GM18498 (cell line): ENCODE data around the gene SPINK13.
"Not testable (repeated sequence)": the region's sequence is repeated elsewhere in the genome, so short reads cannot be mapped to it uniquely, and the experiment has no call there.

Source experiments
- ATAC-seq: cut with Tn5 transposase; IDR thresholded peaks from one replicate; pipeline ENCODE4 v1.9.1; 2021; ENCODE audit warnings: mild to moderate bottlenecking, moderate library complexity; ENCODE audit not compliant: unreplicated experiment

The SPINK13 gene, protein sequence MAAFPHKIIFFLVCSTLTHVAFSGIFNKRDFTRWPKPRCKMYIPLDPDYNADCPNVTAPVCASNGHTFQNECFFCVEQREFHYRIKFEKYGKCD

GRCh38 chr5:148268566-148268965, at the start of gene SPINK13:
SPINK13 (plus strand) TSS chr5:148268794; CDS start chr5:148270073, 1,279 bp downstream.
- ATAC-seq: no peak

DNA sequence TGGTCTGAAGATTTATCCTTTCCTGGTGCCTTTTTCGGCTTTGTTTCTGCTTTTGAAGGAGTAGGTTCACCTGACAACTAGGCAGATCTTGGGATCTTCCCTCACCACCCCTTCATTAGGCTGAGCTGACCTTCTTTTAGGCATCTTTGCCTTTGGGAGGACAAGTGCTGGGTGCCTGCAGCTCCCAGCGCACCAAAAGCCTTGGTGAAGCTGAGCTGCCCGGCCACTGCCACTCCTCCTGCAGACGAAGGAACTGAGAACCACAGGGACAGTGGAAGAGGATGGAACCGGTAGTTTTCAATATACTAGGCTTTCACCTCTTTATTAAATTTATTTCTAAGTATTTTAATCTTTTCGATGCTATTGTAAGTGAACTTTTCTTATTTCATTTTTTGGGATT, 47.1 kb upstream of the SPINK13 start:
- ATAC-seq: no peak

- ATAC-seq: no peak
Observed at GRCh38 chr5:148224117-148224742, 44.4 kb upstream of the SPINK13 start.

DNA sequence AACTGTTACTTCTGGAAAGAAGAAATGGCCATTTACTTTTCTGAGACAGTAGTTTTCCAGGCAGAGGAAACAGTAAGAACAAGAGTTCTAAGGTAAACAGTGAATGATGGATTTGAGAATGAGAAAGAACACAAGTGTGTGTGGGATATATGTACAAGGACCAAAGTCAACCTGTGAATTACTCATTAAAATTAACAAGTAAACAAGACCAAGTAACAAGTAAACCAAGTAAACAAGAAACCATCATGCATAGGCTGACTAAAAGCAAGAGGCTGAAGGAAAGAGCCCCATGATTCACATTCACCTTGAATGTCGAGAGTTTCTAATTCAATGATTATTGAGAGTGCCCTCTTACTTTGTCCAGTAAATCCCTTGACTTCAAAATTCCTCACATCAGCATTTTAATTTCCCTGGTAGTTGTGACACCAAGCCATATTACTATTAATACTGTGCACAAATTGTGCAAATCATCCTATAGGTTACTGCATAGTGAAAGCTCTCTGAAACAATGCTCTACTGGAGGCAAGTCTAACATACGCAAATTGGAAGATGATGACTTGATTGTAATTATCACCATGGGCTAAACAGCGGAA, 40.1 kb upstream of the SPINK13 start:
- ATAC-seq: no peak

DNA sequence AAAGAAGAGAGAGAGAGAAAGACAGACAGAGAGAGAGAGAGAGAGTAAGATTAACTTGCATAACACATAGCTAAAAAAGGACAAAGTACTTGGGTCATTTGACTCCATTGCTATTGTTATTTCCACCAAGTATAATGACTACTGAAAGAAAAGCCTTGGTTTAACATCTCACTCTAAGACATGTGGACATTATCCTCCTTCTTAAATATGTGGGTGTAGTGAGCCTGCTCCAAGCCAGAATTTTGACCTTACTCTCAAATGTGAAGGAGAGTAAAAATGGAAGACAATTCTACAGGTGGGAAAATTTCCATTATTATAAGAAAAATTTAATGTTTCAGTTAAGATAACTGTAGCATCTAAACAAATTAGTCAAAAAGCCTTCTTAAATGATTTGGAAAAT, 38.8 kb upstream of the SPINK13 start:
- no peak for ATAC-seq

- no peak for ATAC-seq
Observed at GRCh38 chr5:148230240-148230639, 38.4 kb upstream of the SPINK13 start.

DNA sequence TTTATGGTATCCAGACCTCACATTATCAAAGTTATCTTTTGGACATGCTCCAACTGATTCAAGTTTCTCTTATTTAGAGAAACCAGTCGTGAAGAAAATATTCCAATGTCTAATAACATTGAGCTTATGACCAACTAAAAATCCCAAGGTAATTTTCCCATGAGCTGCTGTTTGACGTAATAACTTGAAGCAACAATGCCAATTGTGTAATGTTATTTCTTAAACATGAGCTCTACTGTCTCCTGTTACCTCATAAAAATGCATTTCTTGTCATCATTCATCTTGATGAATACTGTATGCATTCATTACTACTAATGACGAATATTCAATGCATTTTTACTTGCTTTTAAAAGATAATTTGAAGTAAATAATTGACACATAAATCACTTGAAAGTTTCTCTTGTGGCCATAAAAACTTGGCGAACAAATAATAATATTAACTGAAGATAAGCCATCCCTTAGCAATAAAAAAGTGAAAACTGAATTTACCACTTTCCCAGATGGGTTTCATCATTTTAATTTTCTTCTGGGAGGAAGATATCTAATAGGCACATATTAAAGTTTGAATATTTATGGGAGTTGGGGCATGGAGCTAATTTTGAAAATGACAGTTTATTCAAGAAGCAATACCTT, 30.7 kb upstream of the SPINK13 start:
- no peak for ATAC-seq

- no peak for ATAC-seq
Observed at GRCh38 chr5:148238418-148238794, 30.2 kb upstream of the SPINK13 start, which contains the start of gene MARCOL. MARCOL (plus strand) TSS chr5:148238525; CDS start chr5:148238598, 73 bp downstream.

DNA sequence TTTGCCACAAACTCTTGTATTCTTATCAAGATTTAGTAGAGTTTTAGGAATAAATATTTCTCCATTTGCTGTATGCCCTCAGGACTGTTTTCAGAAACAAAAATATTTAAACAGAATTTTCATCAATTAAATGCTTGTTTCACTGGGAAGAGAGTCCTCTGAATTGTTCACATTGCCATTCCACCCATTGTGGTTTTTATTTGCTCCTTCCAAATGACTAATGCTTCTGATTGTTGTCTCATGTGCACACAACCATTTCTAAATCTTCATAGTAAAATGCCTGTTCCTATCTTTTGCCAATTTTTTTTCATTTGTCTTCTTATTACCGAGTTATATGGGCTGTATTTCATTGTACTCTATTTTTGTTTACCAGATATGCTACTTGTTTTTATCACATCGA, 19.7 kb upstream of the SPINK13 start:
- ATAC-seq: no peak

GRCh38 chr5:148255456-148255855, 13.1 kb upstream of the SPINK13 start:
- no peak for ATAC-seq

GRCh38 chr5:148259288-148259687, 9.3 kb upstream of the SPINK13 start:
- ATAC-seq: no peak

DNA sequence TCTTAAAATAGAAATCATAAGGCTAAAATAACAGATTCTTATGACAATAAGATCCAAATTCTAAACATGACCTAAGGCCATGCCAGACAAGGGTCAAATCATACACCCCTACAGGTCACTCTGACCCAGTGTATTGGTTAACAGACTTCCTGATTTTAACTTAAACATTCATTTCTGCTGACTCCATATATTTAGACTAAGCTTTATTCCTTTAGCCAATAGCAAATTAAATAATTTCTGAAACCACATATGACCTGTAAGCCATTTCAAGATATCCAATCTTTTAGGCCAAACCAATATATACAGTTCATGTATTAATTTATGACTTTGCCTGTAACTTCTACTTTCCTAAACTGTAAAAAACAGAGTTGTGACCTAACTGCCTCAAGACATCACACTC, 7.4 kb upstream of the SPINK13 start:
- ATAC-seq: no peak

GRCh38 chr5:148267962-148268361, 632 bp upstream of the SPINK13 start:
- ATAC-seq: no peak

- not testable (repeated sequence) for ATAC-seq
Observed at GRCh38 chr5:148275129-148275528, 6.5 kb downstream of the SPINK13 start.

DNA sequence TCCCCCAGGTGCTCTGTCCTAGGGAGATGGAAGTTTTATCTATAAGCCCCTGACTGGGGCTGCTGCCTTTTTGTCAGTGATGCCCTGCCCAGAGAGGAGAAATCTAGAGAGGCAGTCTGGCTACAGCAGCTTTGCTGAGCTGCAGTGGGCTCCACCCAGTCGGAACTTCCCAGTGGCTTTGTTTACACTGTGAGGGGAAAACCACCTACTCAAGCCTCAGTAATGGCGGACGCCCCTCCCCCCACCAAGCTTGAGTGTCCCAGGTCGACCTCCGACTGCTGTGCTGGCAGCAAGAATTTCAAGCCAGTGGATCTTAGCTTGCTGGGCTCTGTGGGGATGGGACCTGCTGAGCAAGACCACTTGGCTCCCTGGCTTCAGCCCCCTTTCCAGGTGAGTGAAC, 12.3 kb downstream of the SPINK13 start:
- not testable (repeated sequence) for ATAC-seq

- ATAC-seq: not testable (repeated sequence)
Observed at GRCh38 chr5:148281336-148281735, 12.7 kb downstream of the SPINK13 start.

GRCh38 chr5:148290271-148291195, 21.9 kb downstream of the SPINK13 start:
- no peak for ATAC-seq

- no peak for ATAC-seq
Observed at GRCh38 chr5:148297731-148298130, 29.1 kb downstream of the SPINK13 start.

DNA sequence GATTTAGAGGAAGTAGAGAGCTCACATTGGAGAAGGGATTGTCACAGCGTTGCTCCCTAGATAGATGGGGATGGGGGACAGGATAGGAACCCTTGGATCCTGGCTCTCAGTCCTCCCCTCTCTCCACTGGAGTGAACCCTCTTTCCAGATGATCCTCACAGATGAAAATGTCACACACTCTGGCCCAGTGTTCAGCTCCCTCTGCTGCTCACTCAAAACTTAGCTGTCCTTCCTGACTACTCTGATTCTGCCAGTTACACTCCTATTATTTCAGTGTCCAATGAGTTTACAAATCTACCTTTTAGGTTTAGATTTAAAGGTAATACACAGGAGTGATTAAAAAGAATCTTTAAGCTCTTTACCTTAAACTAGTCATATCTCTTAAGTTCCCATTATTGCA, 37.9 kb downstream of the SPINK13 start:
- no peak for ATAC-seq

GRCh38 chr5:148309019-148309418, 40.4 kb downstream of the SPINK13 start:
- ATAC-seq: no peak

DNA sequence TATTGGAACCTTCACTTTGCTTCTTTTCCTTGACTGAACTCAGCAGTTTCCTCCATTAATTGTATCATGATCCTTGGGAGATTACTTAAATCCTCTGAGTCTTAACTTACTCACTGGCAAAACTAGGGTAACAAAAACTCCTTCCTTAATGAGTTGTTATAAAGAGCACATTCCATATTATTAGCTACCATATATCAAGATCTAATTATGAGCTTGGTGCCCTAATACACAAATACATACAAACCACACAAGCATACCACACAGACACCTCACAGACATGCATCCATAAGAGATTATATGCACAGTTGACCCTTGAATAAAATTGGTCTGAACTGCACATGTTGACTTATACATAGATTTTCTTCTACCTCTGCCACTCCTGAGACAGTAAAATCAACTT, 41.2 kb downstream of the SPINK13 start:
- no peak for ATAC-seq
